Stimulated activated CD8-positive, alpha-beta memory T cell treated with anti-CD3 and anti-CD28 coated beads, Interleukin-15, amount 100 ng/mL, for 1 hour (primary cell): ENCODE results near the gene SUMO3.

Source experiments
- DNase-seq: peaks from one replicate; pipeline ENCODE4 v3.0.0-alpha.2; 2020; ENCODE audit warnings: low read depth

The SUMO3 gene

DNA sequence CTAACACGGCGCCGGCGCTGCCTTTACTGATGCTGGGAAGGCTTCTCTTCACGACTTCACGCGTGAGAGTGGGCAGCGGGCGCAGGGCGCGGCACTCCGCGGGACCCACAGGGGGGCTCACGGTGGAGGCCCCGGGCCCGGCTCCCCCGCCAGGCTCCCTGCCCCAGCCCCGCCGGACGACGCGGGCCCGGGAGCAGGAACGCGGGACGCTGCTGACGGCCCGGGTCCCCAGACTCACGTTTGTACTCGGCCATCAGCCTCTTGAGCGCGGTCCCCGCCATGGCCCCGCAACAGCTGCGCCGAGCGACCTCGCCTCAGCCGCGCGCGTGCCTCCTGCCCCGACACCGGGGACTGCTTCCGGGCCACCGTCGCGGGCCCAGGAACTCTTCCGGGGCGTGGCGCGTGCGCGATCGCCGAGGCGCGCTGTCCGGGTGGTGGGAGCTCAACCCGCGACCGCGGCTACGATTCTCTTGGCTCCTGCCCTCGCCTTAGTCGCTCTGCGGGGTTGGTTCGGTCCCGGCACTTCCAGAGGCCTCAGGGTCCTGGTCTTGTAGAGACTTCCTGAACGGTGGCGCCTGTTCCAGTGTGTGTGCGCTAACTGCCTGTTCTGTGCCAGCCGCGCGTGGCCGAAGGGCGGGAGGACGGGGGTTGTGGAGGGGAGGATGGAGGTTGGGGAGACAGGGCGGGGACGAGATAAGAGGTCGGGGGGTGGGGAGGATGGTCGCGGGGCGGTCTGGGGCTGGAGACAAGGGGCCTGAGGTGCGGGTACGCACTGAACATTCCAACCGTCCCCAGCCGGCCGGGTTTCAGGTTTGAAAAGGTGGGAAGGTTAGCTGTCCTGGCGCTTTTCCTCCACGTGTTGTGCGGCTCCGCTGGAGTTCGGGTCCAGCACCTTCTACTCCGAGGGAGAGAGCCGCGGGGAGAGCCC, 16.1 kb downstream of the SUMO3 start, which contains the start of gene UBE2G2:
Gene UBE2G2, minus strand, starts transcription at position 353 of the 928 bp plus-strand sequence. Its CDS starts 72 bp downstream, at position 281.
- peak; percentile 66 for DNase-seq

- no peak for DNase-seq
Observed at GRCh38 chr21:44800971-44801467, 16.8 kb downstream of the SUMO3 start.

- DNase-seq, result no peak
Observed at GRCh38 chr21:44800103-44800502, 17.8 kb downstream of the SUMO3 start.

DNA sequence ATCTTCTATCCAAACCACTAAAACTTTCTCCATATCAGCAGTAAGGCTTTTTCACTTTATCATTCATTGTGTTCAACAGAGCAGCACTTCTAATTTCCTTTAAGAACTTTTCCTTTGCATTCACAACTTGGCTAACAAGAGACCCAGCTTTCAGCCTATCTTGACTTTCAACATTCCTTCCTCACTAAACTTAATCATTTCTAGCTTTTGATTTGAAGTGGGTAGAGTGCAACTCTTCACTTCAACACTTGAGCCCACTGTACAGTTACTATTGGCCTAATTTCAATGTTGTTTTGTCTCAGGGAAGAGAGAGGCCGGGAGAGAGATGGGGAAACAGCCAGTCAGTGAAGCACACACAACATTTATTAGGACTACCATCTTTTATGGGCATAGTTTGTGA, 18.2 kb downstream of the SUMO3 start:
- no peak for DNase-seq

- DNase-seq, result no peak
Observed at GRCh38 chr21:44797775-44798174, 20.1 kb downstream of the SUMO3 start.

DNA sequence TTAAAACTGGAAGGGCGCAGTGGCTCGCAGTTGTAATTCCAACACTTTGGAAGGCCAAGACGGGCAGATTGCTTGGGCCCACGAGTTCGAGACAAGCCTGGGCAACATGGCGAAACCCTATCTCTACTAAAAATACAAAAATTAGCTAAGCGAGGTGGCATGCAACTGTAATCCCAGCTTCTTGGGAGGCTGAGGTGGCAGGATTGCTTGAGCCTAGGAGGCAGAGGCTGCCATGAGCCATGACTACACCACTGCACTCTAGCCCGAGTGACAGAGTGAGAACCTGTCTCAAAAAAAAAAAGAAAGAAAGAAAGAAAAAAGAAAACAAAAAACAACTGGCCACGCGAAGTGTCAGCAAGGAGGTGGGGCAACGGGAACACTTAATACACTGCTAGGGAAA, 22.5 kb downstream of the SUMO3 start:
- DNase-seq, result no peak

DNA sequence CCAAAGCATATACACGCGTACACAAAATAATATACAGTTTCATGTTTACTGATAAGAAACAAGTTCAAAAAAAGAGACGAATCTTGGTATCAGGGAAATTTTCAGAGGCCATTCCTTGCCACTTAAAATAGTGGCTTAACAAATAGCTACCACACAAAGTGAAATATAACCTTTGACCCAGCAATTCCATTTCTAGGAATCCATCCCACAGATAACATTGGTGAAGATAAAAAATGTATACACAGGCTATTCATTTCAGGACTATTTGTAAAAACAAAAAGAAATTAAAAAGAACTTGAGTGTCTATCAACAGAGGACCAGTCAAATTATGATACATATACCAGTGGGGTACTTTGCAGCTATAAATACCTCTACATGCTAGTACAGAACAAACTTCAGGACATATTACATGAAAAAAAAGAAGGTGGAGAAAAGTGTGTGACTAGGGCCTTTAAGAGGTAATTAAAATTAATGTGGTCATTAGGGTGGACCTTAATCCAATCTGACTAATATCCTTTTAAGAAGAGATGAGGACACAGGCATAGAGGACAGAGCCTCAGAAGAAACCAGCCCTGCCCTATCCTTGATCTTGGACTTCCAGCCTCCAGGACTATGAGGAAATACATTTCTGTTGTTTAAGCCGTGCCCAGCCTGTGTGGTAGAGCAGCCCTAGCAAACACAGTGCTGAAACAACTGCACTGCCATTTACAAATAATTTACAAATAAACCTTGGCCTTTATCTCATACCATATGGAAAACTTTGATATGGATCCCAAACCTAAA, 24.1 kb downstream of the SUMO3 start:
- DNase-seq, result no peak

DNA sequence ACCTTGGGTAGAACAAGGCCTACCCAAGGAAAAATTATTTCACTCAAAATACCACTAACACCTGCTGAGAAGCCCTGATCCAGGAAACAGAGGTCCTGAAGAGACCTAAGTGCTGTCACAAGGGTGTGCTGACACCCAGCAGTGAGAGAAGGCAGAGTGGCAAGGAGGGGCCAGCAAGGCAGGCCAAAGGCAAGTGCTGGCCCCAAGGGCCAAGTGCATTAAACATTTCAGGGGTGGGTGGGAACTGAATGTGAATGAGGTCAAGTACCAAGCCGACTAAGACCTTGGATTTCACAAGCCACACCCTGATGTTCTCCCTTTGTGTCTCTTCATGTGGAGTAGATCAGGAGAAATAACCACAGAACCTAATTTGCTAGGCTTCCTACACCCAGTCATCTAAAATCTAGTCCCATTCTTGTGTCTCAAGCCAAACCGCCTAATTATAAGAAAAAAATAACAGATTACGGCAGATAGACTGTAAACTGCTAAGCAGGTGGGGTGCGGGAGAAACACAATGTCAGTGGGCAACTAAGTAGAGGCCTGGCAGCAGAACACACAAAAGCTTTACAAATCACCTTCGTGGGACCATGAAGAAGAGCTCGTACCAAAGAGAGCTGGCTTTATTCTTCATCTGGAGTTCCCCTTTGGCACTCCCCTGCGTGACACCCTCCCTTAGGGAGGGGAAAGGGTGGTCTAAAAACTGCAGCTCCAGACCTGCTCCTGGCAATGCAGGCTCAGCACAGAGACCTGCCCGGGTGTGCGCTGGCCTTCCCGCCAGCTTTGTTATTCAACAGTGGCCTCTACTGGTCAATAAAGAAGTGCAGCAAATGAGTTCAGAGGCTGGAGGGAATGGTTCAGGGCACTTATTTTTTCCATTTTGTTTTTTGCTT, 24.9 kb downstream of the SUMO3 start:
- DNase-seq, result no peak

- DNase-seq, result no peak
Observed at GRCh38 chr21:44791993-44792392, 25.9 kb downstream of the SUMO3 start.

GRCh38 chr21:44791246-44791645, 26.6 kb downstream of the SUMO3 start:
- no peak for DNase-seq

- no peak for DNase-seq
Observed at GRCh38 chr21:44790368-44790767, 27.5 kb downstream of the SUMO3 start.

GRCh38 chr21:44789880-44790279, 28.0 kb downstream of the SUMO3 start:
- DNase-seq, result no peak

GRCh38 chr21:44785620-44786335, 32.1 kb downstream of the SUMO3 start:
- no peak for DNase-seq

GRCh38 chr21:44784810-44785209, 33.1 kb downstream of the SUMO3 start:
- no peak for DNase-seq

GRCh38 chr21:44783020-44783696, 34.7 kb downstream of the SUMO3 start:
- DNase-seq, result no peak

DNA sequence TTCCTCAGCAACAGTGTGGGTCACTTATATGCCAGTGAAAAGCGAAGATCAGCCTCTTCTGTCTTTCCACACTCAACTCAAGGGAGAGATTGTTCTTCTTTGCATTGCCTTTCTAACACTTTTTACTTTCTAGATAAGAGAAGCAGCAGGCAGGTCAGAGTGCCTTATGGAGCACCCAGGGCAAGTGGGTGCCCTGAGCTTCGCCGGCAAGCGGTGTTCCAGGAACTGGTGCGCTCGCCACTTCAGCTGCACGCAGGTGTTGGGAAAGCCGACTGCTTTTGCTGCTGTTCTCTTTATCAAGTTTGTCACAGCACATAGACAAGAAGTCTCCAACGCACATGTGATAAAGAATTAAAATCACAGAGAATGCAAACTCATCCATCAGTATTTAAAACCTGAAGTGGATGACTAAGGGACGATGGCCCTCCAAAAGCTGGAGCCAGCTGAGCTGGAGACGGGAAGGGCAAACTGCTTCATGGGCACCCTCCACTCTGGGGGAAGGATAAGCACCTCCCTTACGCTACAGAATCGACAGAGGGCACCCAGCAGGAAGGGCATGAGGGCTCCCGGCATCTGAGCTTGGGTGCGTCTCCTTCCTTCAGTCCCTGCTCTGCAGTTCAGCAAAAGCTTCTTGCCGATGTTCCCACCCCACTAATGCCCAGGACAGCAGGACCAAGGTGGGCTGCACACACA, 36.9 kb downstream of the SUMO3 start:
- DNase-seq, result no peak

DNA sequence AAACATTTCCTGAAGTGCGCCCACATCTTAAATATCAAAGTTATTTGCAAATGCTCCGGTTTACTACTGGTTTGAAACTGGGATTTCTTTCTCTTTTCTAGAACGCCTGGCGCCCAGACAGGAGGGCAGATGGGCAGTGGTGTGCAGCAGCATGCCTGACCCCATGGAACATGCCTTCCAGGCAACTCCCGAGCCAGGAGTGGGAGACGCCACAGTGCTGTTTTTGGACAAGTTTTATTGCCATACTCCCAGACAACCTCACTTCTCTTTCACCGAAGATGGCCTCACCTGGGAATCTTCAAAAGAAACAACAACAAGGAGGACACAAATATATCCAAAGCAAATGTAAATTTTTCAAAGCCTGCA, 37.7 kb downstream of the SUMO3 start:
- no peak for DNase-seq

DNA sequence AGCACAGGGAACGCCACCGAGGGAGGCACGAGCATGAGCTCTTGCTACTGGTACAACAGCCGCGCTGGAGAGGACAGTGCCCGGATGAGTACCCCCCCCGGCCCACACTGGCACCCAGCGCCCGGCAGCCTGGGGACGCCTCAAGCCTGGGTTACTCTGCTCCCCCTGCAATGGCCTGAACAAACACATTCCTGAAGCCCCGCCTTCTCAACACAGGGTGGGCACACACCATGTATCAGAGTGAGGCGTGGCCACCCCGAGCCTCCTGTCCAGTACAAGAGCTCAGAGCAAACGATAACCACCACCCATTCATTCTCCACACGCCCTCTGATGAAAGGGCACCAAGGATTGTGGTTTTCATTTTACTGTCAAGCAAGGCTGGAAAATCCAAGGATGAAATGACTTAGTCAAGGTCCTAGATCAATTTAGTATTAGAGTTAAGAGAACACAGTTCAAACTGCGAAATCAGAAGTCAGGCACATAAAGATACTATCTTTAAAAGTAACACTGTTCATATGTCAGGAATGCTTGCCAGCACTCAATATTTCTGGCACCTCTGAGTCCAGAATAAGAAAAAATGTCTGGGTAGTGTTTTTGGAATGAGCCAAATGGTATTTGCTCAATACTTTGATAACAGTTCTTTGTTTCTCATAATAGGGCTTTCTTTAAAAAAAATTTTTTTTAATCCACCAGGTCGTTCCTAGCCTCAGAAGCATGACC, 38.3 kb downstream of the SUMO3 start:
- no peak for DNase-seq

DNA sequence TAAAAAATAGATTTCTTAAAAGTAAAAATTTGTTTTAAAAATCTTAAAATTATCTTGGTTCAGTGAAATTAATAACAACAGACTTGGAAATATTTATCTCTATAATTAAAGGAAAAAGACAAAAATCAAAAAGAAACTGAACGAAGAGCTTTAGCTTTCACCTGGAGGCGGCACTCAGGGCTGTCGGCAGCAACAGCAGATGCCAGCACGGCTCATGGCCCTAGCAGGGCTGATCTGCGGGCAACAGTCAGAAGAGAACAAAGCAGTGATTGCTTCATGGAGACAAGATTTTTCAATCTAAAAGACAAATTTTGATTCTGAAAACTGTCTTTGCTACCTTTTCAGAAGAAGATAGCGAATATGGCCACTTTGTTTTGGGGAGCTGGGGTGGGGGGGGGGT, 38.9 kb downstream of the SUMO3 start:
- no peak for DNase-seq
